OCI-LY3 (cell line): ENCODE measurements around the gene KCTD3.

Source experiments
- H2AFZ ChIP-seq: fragments of 200-600, 300-600 bp; shearing (Covaris generic); 2 replicates; pipeline ENCODE4 v1.6.0; 2014; ENCODE audit warnings: antibody characterized with exemption, low read depth, low read length
- H3K27ac ChIP-seq: fragments of 200-600, 300-600 bp; sonication (generic); 2 replicates; pipeline ENCODE4 v1.5.1; 2014; ENCODE audit warnings: mild to moderate bottlenecking, low read length, moderate library complexity, mixed read lengths
- H3K27me3 ChIP-seq: fragments of 200-600, 300-600 bp; sonication (generic); 2 replicates; pipeline ENCODE4 v1.6.1; 2014; ENCODE audit warnings: low read depth, low read length, mixed read lengths
- H3K36me3 ChIP-seq: fragments of 200-600, 300-600 bp; sonication (generic); replicated peaks from 2 replicates; pipeline ENCODE3; 2014; ENCODE audit warnings: low read depth, low read length, mixed read lengths
- H3K4me1 ChIP-seq: fragments of 300-600, 200-600 bp; sonication (generic); 2 replicates; pipeline ENCODE4 v1.6.1; 2014; ENCODE audit warnings: low read length, mixed read lengths
- H3K4me2 ChIP-seq: fragments of 200-600, 300-600 bp; sonication (generic); 2 replicates; pipeline ENCODE4 v1.6.1; 2014; ENCODE audit warnings: low read length, mixed read lengths
- H3K4me3 ChIP-seq: fragments of 300-600, 200-600 bp; sonication (generic); 2 replicates; pipeline ENCODE4 v1.5.1; 2014; ENCODE audit warnings: antibody characterized with exemption, mild to moderate bottlenecking, low read length, moderate library complexity
- H3K79me2 ChIP-seq: fragments of 300-600, 200-600 bp; shearing (Covaris generic); 2 replicates; pipeline ENCODE4 v1.6.1; 2014; ENCODE audit warnings: mild to moderate bottlenecking, low read length, mixed read lengths
- H3K9ac ChIP-seq: fragments of 300-600, 200-600 bp; shearing (Covaris generic); 2 replicates; pipeline ENCODE4 v1.6.0; 2014; ENCODE audit warnings: mild to moderate bottlenecking, low read length, moderate library complexity
- H3K9me3 ChIP-seq: fragments of 200-600, 300-600 bp; shearing (Covaris generic); 2 replicates; pipeline ENCODE4 v1.6.1; 2014; ENCODE audit warnings: low read length, mixed read lengths; ENCODE audit not compliant: insufficient read depth
- H4K20me1 ChIP-seq: fragments of 200-600, 300-600 bp; sonication (generic); 2 replicates; pipeline ENCODE4 v1.6.1; 2016; ENCODE audit warnings: low read length, mixed read lengths; ENCODE audit not compliant: insufficient read depth
- EZH2phosphoT487 ChIP-seq: fragments of 200-600 bp; shearing (Covaris generic); IDR thresholded peaks from 2 replicates; pipeline ENCODE4 v1.6.1; 2018; ENCODE audit warnings: antibody characterized with exemption, mixed run types, low read depth
- TF ChIP-seq, protein P1 (sequence below): fragments of 200-600, 300-600 bp; sonication (generic); IDR thresholded peaks from 2 replicates; pipeline ENCODE4 v1.5.1; 2014; ENCODE audit warnings: antibody characterized with exemption, low read length, low read depth

KCTD3 gene

DNA sequence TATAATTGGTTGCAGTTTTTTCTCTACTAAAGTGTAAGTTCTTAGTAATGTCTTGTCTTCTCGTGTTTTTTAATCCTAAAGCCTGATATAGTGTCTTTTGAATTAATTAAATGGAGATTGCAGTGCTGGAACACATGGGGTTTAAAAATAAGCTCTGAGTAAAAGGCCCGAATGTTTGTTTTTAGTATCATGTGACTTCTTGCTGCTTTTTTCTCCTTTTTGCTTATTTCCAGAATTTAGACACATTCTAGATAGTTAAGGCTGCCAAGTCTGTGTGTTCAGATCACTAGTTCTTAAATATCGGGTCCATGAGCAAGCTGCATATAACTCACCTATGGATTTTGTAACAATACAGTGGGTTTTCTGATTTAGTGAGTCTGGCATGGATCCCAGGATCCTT, 27.5 kb downstream of the KCTD3 start:
- no peak overlapping the region for H2AFZ ChIP-seq
- no peak overlapping the region for H3K4me2 ChIP-seq
- TF ChIP-seq EZH2phosphoT487: no peak
- TF ChIP-seq, protein P1, sequence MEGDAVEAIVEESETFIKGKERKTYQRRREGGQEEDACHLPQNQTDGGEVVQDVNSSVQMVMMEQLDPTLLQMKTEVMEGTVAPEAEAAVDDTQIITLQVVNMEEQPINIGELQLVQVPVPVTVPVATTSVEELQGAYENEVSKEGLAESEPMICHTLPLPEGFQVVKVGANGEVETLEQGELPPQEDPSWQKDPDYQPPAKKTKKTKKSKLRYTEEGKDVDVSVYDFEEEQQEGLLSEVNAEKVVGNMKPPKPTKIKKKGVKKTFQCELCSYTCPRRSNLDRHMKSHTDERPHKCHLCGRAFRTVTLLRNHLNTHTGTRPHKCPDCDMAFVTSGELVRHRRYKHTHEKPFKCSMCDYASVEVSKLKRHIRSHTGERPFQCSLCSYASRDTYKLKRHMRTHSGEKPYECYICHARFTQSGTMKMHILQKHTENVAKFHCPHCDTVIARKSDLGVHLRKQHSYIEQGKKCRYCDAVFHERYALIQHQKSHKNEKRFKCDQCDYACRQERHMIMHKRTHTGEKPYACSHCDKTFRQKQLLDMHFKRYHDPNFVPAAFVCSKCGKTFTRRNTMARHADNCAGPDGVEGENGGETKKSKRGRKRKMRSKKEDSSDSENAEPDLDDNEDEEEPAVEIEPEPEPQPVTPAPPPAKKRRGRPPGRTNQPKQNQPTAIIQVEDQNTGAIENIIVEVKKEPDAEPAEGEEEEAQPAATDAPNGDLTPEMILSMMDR: no peak
- H3K79me2 ChIP-seq: no peaks in the 10 kb centered on the region
- H3K9me3 ChIP-seq: no peaks in the 10 kb centered on the region
- no peaks in the 10 kb centered on the region for H3K4me1 ChIP-seq
- no peaks in the 10 kb centered on the region for H4K20me1 ChIP-seq
- no peak overlapping the region for H3K27ac ChIP-seq
- no peak overlapping the region for H3K4me3 ChIP-seq
- peaks cover 24% of the 10 kb centered on the region for H3K36me3 ChIP-seq
- no peak overlapping the region for H3K9ac ChIP-seq
- H3K27me3 ChIP-seq: no peaks in the 10 kb centered on the region

DNA sequence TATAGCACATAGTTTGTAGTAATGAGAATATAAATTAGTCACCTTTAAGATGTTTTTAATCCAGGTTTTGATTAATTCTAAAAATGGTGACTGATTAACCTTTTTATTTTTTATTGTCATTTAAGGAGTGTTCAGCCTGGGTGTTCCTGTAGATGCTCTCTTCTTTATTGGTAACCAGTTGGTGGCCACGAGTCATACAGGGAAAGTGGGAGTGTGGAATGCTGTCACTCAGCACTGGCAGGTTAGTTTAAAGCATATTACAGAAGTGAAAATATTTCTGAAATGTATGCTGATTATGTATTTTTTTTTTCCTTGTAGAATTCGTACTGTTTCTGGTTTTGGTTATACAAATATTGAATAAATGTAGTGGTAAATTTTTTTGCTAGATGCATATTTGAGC, 28.1 kb downstream of the KCTD3 start:
- Histone ChIP-seq H3K9me3 (no peaks in the 10 kb centered on the region), H3K4me3 (no peak overlapping the region), H3K27me3 (no peaks in the 10 kb centered on the region), H3K27ac (no peak overlapping the region), H3K4me2 (no peak overlapping the region), H3K9ac (no peak overlapping the region), H3K79me2 (no peaks in the 10 kb centered on the region), H2AFZ (no peak overlapping the region), H3K36me3 (peaks cover 20% of the 10 kb centered on the region), H3K4me1 (no peaks in the 10 kb centered on the region), H4K20me1 (no peaks in the 10 kb centered on the region)
- TF ChIP-seq, protein P1: no peak
- TF ChIP-seq EZH2phosphoT487: no peak

DNA sequence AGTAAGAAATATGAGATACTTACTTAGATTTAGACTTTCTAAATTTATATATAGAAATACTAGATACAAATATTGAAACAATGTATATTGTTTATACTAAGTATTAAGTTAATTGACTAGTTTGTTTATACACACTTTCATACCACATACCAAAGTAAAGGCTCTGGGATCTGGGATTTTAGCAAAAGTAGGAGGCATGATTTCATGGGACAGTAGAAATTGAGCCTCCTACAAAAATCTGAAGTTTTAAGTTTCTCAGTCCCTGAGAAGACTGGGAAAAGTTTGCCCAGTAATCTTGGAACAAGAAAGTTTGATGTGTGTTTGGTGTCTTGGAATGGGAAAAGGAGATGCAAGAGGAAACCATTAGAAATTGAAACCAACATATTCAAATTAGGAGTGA, 30.9 kb downstream of the KCTD3 start:
- H3K4me1 ChIP-seq: no peaks in the 10 kb centered on the region
- no peak overlapping the region for H3K4me2 ChIP-seq
- no peak overlapping the region for H3K4me3 ChIP-seq
- H3K9me3 ChIP-seq: no peaks in the 10 kb centered on the region
- no peaks in the 10 kb centered on the region for H3K27me3 ChIP-seq
- H3K9ac ChIP-seq: no peak overlapping the region
- no peak overlapping the region for H2AFZ ChIP-seq
- TF ChIP-seq, protein P1: no peak
- no peak for TF ChIP-seq EZH2phosphoT487
- H3K36me3 ChIP-seq: peaks cover 28% of the 10 kb centered on the region
- H3K79me2 ChIP-seq: no peaks in the 10 kb centered on the region
- H4K20me1 ChIP-seq: no peaks in the 10 kb centered on the region
- no peak overlapping the region for H3K27ac ChIP-seq

DNA sequence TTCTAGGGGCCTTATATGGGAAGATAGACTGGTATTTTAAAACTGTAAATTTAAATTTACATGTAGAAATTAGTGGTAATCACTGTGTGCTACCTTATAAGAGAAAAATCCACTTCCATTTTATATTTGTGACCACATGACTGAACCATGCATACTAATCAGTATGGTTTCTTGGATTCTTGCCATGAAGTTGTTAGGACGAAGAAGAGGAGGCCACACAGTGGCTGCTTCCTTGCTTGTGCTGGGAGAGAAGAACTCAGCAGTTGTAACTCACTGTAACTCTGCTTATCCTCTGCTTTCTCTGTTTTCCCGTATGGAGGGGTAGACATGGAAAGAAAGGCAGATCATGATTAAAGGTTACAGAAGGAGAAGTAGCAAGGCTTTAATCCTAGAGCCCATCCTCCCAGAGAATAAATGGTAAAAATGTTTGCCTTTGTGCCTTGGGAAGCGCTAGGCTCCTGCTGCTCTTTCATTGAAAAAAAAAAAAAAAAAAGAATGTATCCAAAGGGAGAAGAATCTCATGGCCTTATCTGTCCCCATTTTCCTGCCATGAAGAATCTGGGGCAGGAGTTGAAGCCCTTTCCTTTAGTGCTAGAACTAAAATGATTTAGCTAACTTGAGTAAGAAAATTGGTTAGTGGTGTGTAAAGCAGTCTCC, 32.4 kb downstream of the KCTD3 start:
- no peaks in the 10 kb centered on the region for H3K79me2 ChIP-seq
- peaks cover 28% of the 10 kb centered on the region for H3K36me3 ChIP-seq
- H3K4me2 ChIP-seq: no peak overlapping the region
- no peak overlapping the region for H3K9ac ChIP-seq
- no peak overlapping the region for H3K27ac ChIP-seq
- H3K4me3 ChIP-seq: no peak overlapping the region
- H3K27me3 ChIP-seq: no peaks in the 10 kb centered on the region
- no peaks in the 10 kb centered on the region for H4K20me1 ChIP-seq
- TF ChIP-seq EZH2phosphoT487: no peak
- TF ChIP-seq, protein P1: no peak
- no peaks in the 10 kb centered on the region for H3K9me3 ChIP-seq
- no peak overlapping the region for H2AFZ ChIP-seq
- no peaks in the 10 kb centered on the region for H3K4me1 ChIP-seq
